IMR-90 (cell line): ENCODE data around the gene RETN. TPM values are rescaled to one million over a fixed set of nuclear protein-coding genes. Genes with fewer than 3 reads are reported as not detected.

Experiments
- CTCF ChIP-seq: conservative IDR thresholded peaks from 2 replicates; pipeline ENCODE4 v1.5.1; 2012; ENCODE audit warnings: mild to moderate bottlenecking, low read depth, low read length, improper control_type of control experiment
- polyA plus RNA-seq, 3 experiments: library from polyadenylated mRNA; depleted of rRNA; stranded (reverse); fragments of >200 nt; gene quantifications; 2 replicates each; pipeline ENCODE4 v1.2.3, GENCODE V29; 2012; ENCODE audit warnings: low replicate concordance in 1 of 3
- total RNA-seq: library from RNA; depleted of rRNA; stranded (reverse); fragments of >200 nt; gene quantifications from 2 replicates; pipeline ENCODE4 v1.2.3, GENCODE V29; 2012

Gene RETN
- total and polyA plus RNA-seq, 2 of the 4 experiments (the other 2 are of a cell fraction): not detected

- TF ChIP-seq CTCF: peak; percentile 65
These were observed 12.7 kb downstream of the RETN start (continued) for GRCh38 chr19:7681340-7682174.
